GM18858 (cell line): ENCODE results near the gene AMOTL2.

Experiments used
- ATAC-seq: cut with Tn5 transposase; IDR thresholded peaks from one replicate; pipeline ENCODE4 v1.9.1; 2021; ENCODE audit not compliant: unreplicated experiment

Gene AMOTL2

GRCh38 chr3:134336587-134336986 is 37.7 kb downstream of the AMOTL2 start:
- no peak for ATAC-seq

GRCh38 chr3:134334901-134335280 is 39.4 kb downstream of the AMOTL2 start:
- no peak for ATAC-seq

- no peak for ATAC-seq
Measured at GRCh38 chr3:134334231-134334900, 39.9 kb downstream of the AMOTL2 start.

- ATAC-seq, result no peak
Measured at GRCh38 chr3:134333522-134334181, 40.6 kb downstream of the AMOTL2 start.

GRCh38 chr3:134332344-134332743 is 41.9 kb downstream of the AMOTL2 start:
- no peak for ATAC-seq

- no peak for ATAC-seq
Measured at GRCh38 chr3:134331811-134332199, 42.4 kb downstream of the AMOTL2 start.

- ATAC-seq, result no peak
Measured at GRCh38 chr3:134330883-134331810, 43.1 kb downstream of the AMOTL2 start.

- no peak for ATAC-seq
Measured at GRCh38 chr3:134328846-134329245, 45.4 kb downstream of the AMOTL2 start.

GRCh38 chr3:134328147-134328591 is 46.1 kb downstream of the AMOTL2 start:
- ATAC-seq, result no peak

GRCh38 chr3:134327594-134327975 is 46.7 kb downstream of the AMOTL2 start:
- ATAC-seq, result no peak

GRCh38 chr3:134326760-134327593 is 47.3 kb downstream of the AMOTL2 start:
- ATAC-seq, result no peak

GRCh38 chr3:134326126-134326525 is 48.1 kb downstream of the AMOTL2 start:
- no peak for ATAC-seq

GRCh38 chr3:134325706-134326105 is 48.5 kb downstream of the AMOTL2 start:
- no peak for ATAC-seq

- no peak for ATAC-seq
Measured at GRCh38 chr3:134325061-134325705, 49.1 kb downstream of the AMOTL2 start.

GRCh38 chr3:134323966-134324962 is 50.0 kb downstream of the AMOTL2 start:
- no peak for ATAC-seq

GRCh38 chr3:134322286-134322685 is 52.0 kb downstream of the AMOTL2 start:
- ATAC-seq, result no peak

GRCh38 chr3:134320749-134321148 is 53.5 kb downstream of the AMOTL2 start:
- no peak for ATAC-seq

GRCh38 chr3:134319931-134320330 is 54.3 kb downstream of the AMOTL2 start:
- no peak for ATAC-seq

- no peak for ATAC-seq
Measured at GRCh38 chr3:134318166-134318565, 56.1 kb downstream of the AMOTL2 start.
